GM23338 (cell line): ENCODE results near the gene SERGEF. TPM values are rescaled to one million over a fixed set of nuclear protein-coding genes. Genes with fewer than 3 reads are reported as not detected.

Source experiments
- ATAC-seq: fragments of 200-7000 bp; cut with Tn5 transposase; 3 replicates; pipeline ENCODE4 v1.9.1; 2020
- DNase-seq: peaks from one replicate; pipeline ENCODE4 v3.0.0-alpha.2; 2015; ENCODE audit warnings: low spot score
- H2AFZ ChIP-seq: fragments of 200-600 bp; sonication (generic); 2 replicates; pipeline ENCODE4 v1.8.0; 2016; ENCODE audit warnings: antibody characterized with exemption, mild to moderate bottlenecking, moderate library complexity
- H3F3A ChIP-seq: fragments of 200-600 bp; sonication (generic); replicated peaks from 2 replicates; pipeline ENCODE4 v1.8.0; 2017; ENCODE audit warnings: antibody characterized with exemption, mixed run types, low read depth
- H3K27ac ChIP-seq: fragments of 200-600 bp; sonication (generic); 2 replicates; pipeline ENCODE4 v1.6.1; 2016; ENCODE audit warnings: low read depth
- H3K27me3 ChIP-seq: fragments of 200-600 bp; sonication (generic); 2 replicates; pipeline ENCODE4 v1.8.0; 2016; ENCODE audit warnings: mild to moderate bottlenecking, mixed run types, moderate library complexity; ENCODE audit not compliant: insufficient read depth
- H3K36me3 ChIP-seq: fragments of 200-600 bp; sonication (generic); 2 replicates; pipeline ENCODE4 v1.8.0; 2016; ENCODE audit warnings: mild to moderate bottlenecking; ENCODE audit not compliant: insufficient read depth
- H3K4me1 ChIP-seq: fragments of 200-600 bp; sonication (generic); 2 replicates; pipeline ENCODE4 v1.8.0; 2016; ENCODE audit warnings: mild to moderate bottlenecking, moderate library complexity; ENCODE audit not compliant: insufficient read depth
- H3K4me2 ChIP-seq: fragments of 200-600 bp; sonication (generic); 2 replicates; pipeline ENCODE4 v1.7.1; 2017; ENCODE audit warnings: mixed run types
- H3K4me3 ChIP-seq: fragments of 200-600 bp; sonication (generic); 2 replicates; pipeline ENCODE4 v1.6.1; 2016; ENCODE audit warnings: mixed run types
- H3K79me2 ChIP-seq: fragments of 200-600 bp; sonication (generic); replicated peaks from 2 replicates; pipeline ENCODE4 v1.8.0; 2017; ENCODE audit warnings: mild to moderate bottlenecking; ENCODE audit not compliant: insufficient read depth
- H3K9me2 ChIP-seq: fragments of 200-600 bp; sonication (generic); 2 replicates; pipeline ENCODE4 v1.8.0; 2017; ENCODE audit not compliant: insufficient read depth
- H4K20me1 ChIP-seq: fragments of 200-600 bp; sonication (generic); replicated peaks from 2 replicates; pipeline ENCODE4 v1.8.0; 2017; ENCODE audit warnings: mild to moderate bottlenecking; ENCODE audit not compliant: insufficient read depth
- H3K27ac Mint-ChIP-seq: 2 replicates; pipeline ENCODE4 v1.8.0; 2020; ENCODE audit warnings: inconsistent platforms, mild to moderate bottlenecking, moderate library complexity, mixed read lengths
- H3K27me3 Mint-ChIP-seq: 3 replicates; pipeline ENCODE4 v1.8.0; 2022; ENCODE audit warnings: low read depth, mild to moderate bottlenecking, moderate library complexity, mixed read lengths, inconsistent platforms; ENCODE audit not compliant: insufficient read depth, poor library complexity
- H3K36me3 Mint-ChIP-seq: 3 replicates; pipeline ENCODE4 v1.8.0; 2021; ENCODE audit warnings: low read depth, mild to moderate bottlenecking, inconsistent platforms, moderate library complexity, mixed read lengths
- H3K4me1 Mint-ChIP-seq: 3 replicates; pipeline ENCODE4 v1.8.0; 2020; ENCODE audit warnings: mild to moderate bottlenecking, inconsistent platforms, mixed read lengths
- H3K4me3 Mint-ChIP-seq: 3 replicates; pipeline ENCODE4 v1.8.0; 2021; ENCODE audit warnings: moderate library complexity, mild to moderate bottlenecking, inconsistent platforms, mixed read lengths
- H3K9me3 Mint-ChIP-seq: 3 replicates; pipeline ENCODE4 v1.8.0; 2020; ENCODE audit warnings: moderate library complexity, mild to moderate bottlenecking, inconsistent platforms, mixed read lengths
- CREB1 ChIP-seq: fragments of 250-450 bp; sonication (Bioruptor Pico); IDR thresholded peaks from 2 replicates; pipeline ENCODE4 v1.5.0; 2020; ENCODE audit warnings: low read depth, mild to moderate bottlenecking, moderate library complexity
- CTCF ChIP-seq, 2 experiments: fragments of 200-600 bp in 1 of 2; sonication (generic) in 1 of 2; conservative IDR thresholded peaks; 2 replicates each; pipeline versions ENCODE4 v1.5.1 to v1.6.1; 2016 to 2017; ENCODE audit warnings: antibody characterized with exemption in 2 of 2, low read depth in 2 of 2, mild to moderate bottlenecking in 2 of 2, moderate library complexity in 1 of 2
- ETS1 ChIP-seq: IDR thresholded peaks from 2 replicates; pipeline ENCODE4 v1.6.1; 2016; ENCODE audit warnings: antibody characterized with exemption
- EZH2 ChIP-seq: fragments of 200-600 bp; sonication (generic); IDR thresholded peaks from one replicate; pipeline ENCODE4 v1.8.0; 2017; ENCODE audit warnings: antibody characterized with exemption, mild to moderate bottlenecking, low read depth; ENCODE audit not compliant: unreplicated experiment
- NANOG ChIP-seq: IDR thresholded peaks from 2 replicates; pipeline ENCODE4 v1.6.1; 2016; ENCODE audit warnings: antibody characterized with exemption, borderline replicate concordance
- POLR2AphosphoS5 ChIP-seq: IDR thresholded peaks from 2 replicates; pipeline ENCODE4 v1.6.1; 2016; ENCODE audit warnings: antibody characterized with exemption, low read depth
- REST ChIP-seq: IDR thresholded peaks from one replicate; pipeline ENCODE4 v1.6.1; 2018; ENCODE audit warnings: antibody characterized with exemption; ENCODE audit not compliant: unreplicated experiment
- STAT1 ChIP-seq: IDR thresholded peaks from one replicate; pipeline ENCODE4 v1.6.1; 2016; ENCODE audit warnings: antibody characterized with exemption; ENCODE audit not compliant: unreplicated experiment
- ZNF114 ChIP-seq: fragments of 250-450 bp; sonication (Bioruptor Pico); IDR thresholded peaks from 2 replicates; pipeline ENCODE4 v1.5.0; 2020; ENCODE audit warnings: mild to moderate bottlenecking, moderate library complexity
- polyA plus RNA-seq: library from polyadenylated mRNA; unstranded; fragments of >200 nt; fragmentation: Nextera tagmentation; extraction: Ambion mirVana; gene quantifications from 2 replicates; pipeline ENCODE4 v1.2.1, GENCODE V29; 2016
- total RNA-seq: library from RNA; depleted of rRNA; stranded (reverse); fragments of >200 nt; shearing (Covaris generic); gene quantifications from 2 replicates; pipeline ENCODE4 v1.2.3, GENCODE V29; 2014
- TF ChIP-seq, protein P1 (sequence below): fragments of 250-450 bp; sonication (Bioruptor Pico); IDR thresholded peaks from 2 replicates; pipeline ENCODE4 v1.5.0; 2020; ENCODE audit warnings: mild to moderate bottlenecking, moderate library complexity

The SERGEF gene
- total and polyA plus RNA-seq, 2 experiments from 2014 or later = 24.2 to 27.9 TPM

DNA sequence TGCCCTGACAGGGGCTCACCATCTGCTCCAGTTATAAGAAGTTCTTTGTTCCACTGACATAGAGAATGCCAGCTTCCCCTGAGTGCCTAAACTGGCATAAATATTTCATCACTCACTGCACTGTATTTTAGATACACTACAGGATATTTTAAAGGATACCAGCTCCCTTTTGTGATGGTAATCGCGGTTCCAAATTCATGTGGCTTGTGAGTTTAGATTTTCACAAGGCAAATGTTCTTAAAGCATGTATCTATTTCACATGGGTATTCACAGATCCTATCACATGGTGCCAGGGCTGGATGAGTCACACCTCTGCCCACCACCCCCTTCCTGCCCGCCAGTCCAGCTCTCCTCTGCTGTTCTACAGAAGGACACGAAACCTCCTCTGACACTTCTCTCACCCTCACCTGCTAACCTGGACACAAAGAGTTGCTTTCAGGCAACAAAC lies 172.7 kb downstream of the SERGEF start (continued):
- TF ChIP-seq, protein P1, sequence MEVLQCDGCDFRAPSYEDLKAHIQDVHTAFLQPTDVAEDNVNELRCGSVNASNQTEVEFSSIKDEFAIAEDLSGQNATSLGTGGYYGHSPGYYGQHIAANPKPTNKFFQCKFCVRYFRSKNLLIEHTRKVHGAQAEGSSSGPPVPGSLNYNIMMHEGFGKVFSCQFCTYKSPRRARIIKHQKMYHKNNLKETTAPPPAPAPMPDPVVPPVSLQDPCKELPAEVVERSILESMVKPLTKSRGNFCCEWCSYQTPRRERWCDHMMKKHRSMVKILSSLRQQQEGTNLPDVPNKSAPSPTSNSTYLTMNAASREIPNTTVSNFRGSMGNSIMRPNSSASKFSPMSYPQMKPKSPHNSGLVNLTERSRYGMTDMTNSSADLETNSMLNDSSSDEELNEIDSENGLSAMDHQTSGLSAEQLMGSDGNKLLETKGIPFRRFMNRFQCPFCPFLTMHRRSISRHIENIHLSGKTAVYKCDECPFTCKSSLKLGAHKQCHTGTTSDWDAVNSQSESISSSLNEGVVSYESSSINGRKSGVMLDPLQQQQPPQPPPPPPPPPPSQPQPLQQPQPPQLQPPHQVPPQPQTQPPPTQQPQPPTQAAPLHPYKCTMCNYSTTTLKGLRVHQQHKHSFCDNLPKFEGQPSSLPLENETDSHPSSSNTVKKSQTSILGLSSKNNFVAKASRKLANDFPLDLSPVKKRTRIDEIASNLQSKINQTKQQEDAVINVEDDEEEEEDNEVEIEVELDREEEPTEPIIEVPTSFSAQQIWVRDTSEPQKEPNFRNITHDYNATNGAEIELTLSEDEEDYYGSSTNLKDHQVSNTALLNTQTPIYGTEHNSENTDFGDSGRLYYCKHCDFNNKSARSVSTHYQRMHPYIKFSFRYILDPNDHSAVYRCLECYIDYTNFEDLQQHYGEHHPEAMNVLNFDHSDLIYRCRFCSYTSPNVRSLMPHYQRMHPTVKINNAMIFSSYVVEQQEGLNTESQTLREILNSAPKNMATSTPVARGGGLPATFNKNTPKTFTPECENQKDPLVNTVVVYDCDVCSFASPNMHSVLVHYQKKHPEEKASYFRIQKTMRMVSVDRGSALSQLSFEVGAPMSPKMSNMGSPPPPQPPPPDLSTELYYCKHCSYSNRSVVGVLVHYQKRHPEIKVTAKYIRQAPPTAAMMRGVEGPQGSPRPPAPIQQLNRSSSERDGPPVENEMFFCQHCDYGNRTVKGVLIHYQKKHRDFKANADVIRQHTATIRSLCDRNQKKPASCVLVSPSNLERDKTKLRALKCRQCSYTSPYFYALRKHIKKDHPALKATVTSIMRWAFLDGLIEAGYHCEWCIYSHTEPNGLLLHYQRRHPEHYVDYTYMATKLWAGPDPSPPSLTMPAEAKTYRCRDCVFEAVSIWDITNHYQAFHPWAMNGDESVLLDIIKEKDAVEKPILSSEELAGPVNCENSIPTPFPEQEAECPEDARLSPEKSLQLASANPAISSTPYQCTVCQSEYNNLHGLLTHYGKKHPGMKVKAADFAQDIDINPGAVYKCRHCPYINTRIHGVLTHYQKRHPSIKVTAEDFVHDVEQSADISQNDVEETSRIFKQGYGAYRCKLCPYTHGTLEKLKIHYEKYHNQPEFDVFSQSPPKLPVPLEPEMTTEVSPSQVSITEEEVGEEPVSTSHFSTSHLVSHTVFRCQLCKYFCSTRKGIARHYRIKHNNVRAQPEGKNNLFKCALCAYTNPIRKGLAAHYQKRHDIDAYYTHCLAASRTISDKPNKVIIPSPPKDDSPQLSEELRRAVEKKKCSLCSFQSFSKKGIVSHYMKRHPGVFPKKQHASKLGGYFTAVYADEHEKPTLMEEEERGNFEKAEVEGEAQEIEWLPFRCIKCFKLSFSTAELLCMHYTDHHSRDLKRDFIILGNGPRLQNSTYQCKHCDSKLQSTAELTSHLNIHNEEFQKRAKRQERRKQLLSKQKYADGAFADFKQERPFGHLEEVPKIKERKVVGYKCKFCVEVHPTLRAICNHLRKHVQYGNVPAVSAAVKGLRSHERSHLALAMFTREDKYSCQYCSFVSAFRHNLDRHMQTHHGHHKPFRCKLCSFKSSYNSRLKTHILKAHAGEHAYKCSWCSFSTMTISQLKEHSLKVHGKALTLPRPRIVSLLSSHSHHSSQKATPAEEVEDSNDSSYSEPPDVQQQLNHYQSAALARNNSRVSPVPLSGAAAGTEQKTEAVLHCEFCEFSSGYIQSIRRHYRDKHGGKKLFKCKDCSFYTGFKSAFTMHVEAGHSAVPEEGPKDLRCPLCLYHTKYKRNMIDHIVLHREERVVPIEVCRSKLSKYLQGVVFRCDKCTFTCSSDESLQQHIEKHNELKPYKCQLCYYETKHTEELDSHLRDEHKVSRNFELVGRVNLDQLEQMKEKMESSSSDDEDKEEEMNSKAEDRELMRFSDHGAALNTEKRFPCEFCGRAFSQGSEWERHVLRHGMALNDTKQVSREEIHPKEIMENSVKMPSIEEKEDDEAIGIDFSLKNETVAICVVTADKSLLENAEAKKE (CRISPR knock-in tag) = no peak
- TF ChIP-seq CREB1 = no peak

DNA sequence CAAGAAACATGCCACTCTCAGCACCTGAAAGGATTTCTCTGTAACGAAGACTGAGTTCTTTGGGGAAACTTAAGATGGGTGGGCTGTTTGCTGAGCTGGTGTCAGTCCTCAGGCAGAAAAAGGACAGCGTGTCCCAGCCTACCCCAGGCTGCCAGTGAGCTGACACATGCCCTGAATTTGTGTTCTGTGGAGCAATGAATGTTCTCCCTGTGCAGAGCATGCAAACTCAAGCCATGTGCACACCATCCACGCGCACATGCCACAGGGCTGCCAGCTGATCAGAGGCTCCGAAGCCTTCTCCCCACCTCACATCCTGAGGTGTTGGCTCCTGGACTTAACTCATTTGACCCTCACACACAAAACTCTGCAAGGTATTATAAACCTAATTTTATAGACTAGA lies 173.4 kb downstream of the SERGEF start:
- Mint-ChIP-seq H3K4me3 (no peak overlapping the region), H3K9me3 (no peaks in the 10 kb centered on the region; the same call in 2 of the 3 replicates), H3K27me3 (peaks cover 4% of the 10 kb centered on the region), H3K4me1 (peaks cover 5% of the 10 kb centered on the region), H3K27ac (no peak overlapping the region), H3K36me3 (no peaks in the 10 kb centered on the region)
- H3K9me2 ChIP-seq = no peaks in the 10 kb centered on the region
- ATAC-seq (no peak), DNase-seq (no peak)
- H3K4me3 ChIP-seq = no peak overlapping the region
- H3F3A ChIP-seq = no peaks in the 10 kb centered on the region
- H3K27ac ChIP-seq = no peak overlapping the region
- no peaks in the 10 kb centered on the region for H3K79me2 ChIP-seq
- no peaks in the 10 kb centered on the region for H3K27me3 ChIP-seq
- no peaks in the 10 kb centered on the region for H3K4me1 ChIP-seq
- H3K4me2 ChIP-seq = no peak overlapping the region
- H4K20me1 ChIP-seq = no peaks in the 10 kb centered on the region
- no peaks in the 10 kb centered on the region for H3K36me3 ChIP-seq
- H2AFZ ChIP-seq = no peak overlapping the region
- TF ChIP-seq CTCF (conservative IDR thresholded peaks at IDR 0.05; ENCODE audit: low read depth in 2 of 2) (no peak), REST (no peak), POLR2AphosphoS5 (no peak), ETS1 (no peak), NANOG (no peak), CREB1 (no peak), EZH2 (no peak), ZNF114 (CRISPR knock-in tag) (no peak), STAT1 (no peak)
